MM.1S (cell line): ENCODE measurements around the gene CEP164.

Experiments used
- CTCF ChIP-seq: fragments of 300-600 bp; sonication (generic); IDR thresholded peaks from 2 replicates; pipeline ENCODE4 v1.5.1; 2016; ENCODE audit warnings: antibody characterized with exemption, low read length, mixed read lengths
- EZH2 ChIP-seq: fragments of 300-600 bp; sonication (generic); optimal IDR thresholded peaks from 2 replicates; pipeline ENCODE3; 2017; ENCODE audit warnings: low read depth, mild to moderate bottlenecking, antibody characterized with exemption, low read length, mixed read lengths
- EZH2phosphoT487 ChIP-seq: fragments of 300-600 bp; sonication (generic); IDR thresholded peaks from 2 replicates; pipeline ENCODE4 v1.6.1; 2018; ENCODE audit warnings: antibody characterized with exemption, low read length

- no peak for TF ChIP-seq CTCF
- no peak for TF ChIP-seq EZH2
- TF ChIP-seq EZH2phosphoT487: no peak
These were observed 107.7 kb downstream of the CEP164 start for GRCh38 chr11:117435326-117435725.
